RWPE1 (cell line): ENCODE results near the gene ESRP2.
A peak's percentile ranks its signal among the peaks of the same experiment; 100 is the strongest.

Source experiments
- CTCF ChIA-PET: fragments of 350-600 bp; sonication (Branson Sonifier 250); formaldehyde crosslinking; extraction: SDS; loops from one replicate; lab custom pipeline; 2021; lab: Yijun Ruan, JAX
- POLR2A ChIA-PET: fragments of 400-600 bp; formaldehyde crosslinking; extraction: SDS; loops from one replicate; lab custom pipeline; 2020; ENCODE audit warnings: antibody characterized with exemption; ENCODE audit not compliant: low non-redundant PET; lab: Yijun Ruan, JAX
- DNase-seq: peaks from one replicate; pipeline ENCODE4 v3.0.0; 2012; ENCODE audit warnings: low spot score
- H3K27ac ChIP-seq: fragments of 450-650 bp; 2 replicates; pipeline ENCODE4 v1.5.1; 2017
- CTCF ChIP-seq: fragments of 450-650 bp; conservative IDR thresholded peaks from 2 replicates; pipeline ENCODE4 v1.5.1; 2017; ENCODE audit warnings: low read depth, mild to moderate bottlenecking

The ESRP2 gene

GRCh38 chr16:68216240-68216639, 19.7 kb downstream of the ESRP2 start:
- no peak for TF ChIP-seq CTCF
- CTCF ChIA-PET, result interaction anchor here (0.6 to 1.0 kb wide), 3 partner anchors 120 to 169 kb away, joined by 3 read pairs; no protein-coding TSS in a partner anchor
- no peak overlapping the region for H3K27ac ChIP-seq
- DNase-seq, result no peak
- POLR2A ChIA-PET, result no interaction called here

DNA sequence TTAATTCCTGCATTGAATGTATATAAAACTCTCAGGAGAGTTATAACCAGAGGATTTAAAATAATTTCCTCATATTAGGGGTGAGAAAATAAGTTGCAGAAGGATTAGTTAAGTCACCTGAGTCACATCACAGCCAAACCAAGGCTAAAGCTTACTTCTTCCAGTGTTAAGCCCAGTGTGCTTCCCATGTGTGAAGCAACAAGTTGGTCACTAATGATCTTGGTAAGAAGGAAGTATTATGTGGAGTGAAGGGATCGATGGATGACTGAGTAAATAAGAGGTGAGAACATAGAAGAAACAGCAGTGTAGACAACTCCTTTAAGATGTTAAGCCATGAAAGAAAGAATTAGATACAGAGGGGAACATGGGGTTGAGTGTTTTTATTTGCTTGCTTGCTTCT, 20.6 kb downstream of the ESRP2 start:
- no peak overlapping the region for H3K27ac ChIP-seq
- TF ChIP-seq CTCF, result no peak
- DNase-seq, result no peak
- ChIA-PET CTCF (no interaction called here), POLR2A (no interaction called here)

DNA sequence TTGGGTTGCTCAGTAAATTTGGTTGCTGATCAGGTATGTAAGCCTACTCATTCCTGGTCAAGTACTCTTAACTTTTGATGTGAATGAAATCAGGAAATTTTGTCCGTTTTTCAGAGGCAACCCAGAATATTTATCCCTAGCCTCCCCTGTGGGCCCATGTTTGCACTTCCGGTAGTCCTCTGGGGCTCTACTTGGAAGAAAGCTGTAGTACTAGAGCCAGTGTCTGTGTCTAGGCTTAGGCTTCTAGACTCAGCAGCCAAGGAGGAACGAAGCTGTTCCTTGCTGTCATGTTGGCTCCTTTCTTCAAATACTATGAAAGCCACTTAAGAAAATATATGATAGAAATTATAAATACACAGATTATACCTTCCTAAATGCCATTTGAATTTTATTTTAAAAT, 21.2 kb downstream of the ESRP2 start:
- no peak overlapping the region for H3K27ac ChIP-seq
- ChIA-PET CTCF (no interaction called here), POLR2A (no interaction called here)
- TF ChIP-seq CTCF, result no peak
- DNase-seq, result no peak

- ChIA-PET CTCF (no interaction called here), POLR2A (no interaction called here)
- DNase-seq, result no peak
- H3K27ac ChIP-seq, result no peak overlapping the region
- TF ChIP-seq CTCF, result no peak
Observed at GRCh38 chr16:68206245-68206644, 29.7 kb downstream of the ESRP2 start.

- no peak for TF ChIP-seq CTCF
- H3K27ac ChIP-seq, result no peak overlapping the region
- POLR2A ChIA-PET, result interaction anchor here (0.6 kb wide), 1 partner anchor 26 kb away, joined by 4 read pairs; no protein-coding TSS in a partner anchor
- CTCF ChIA-PET, result interaction anchor here (0.5 kb wide), 1 partner anchor 16 kb away, joined by 3 read pairs; no protein-coding TSS in a partner anchor
- no peak for DNase-seq
Observed at GRCh38 chr16:68202091-68202519, 33.8 kb downstream of the ESRP2 start.

DNA sequence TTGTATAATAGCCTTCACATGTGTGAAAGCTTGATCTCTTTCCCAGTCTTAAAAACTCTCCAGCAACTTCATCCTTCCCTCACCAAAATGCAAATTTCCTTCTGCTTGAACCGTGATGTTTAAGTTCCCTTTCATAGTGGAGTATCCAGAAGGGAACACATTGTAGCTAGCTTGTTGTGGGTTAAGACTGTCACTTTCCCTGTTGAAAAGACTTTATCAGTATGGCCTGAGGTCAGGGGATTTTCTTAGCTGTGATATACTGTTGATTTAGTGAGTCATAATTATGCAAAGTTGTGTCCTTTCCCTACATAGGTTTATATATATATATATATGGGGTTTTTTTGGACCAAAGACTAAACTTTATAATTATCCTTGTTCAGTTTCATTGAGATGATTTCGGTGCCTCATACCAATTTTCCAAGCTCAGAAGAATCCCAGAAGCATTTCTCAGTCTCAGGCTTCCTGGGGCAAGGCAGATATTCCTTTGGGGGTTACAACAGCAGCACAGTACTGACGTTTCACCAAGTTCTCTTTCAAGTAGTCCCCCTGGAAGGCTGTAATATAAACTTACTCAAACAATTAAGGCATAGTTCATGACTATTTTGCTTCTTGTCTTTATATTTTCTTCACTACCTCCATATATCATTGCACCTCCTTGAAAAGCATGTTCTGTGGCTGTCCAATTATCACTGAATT, 35.7 kb downstream of the ESRP2 start:
- POLR2A ChIA-PET, result no interaction called here
- peak; percentile 19 for DNase-seq

More for the DNA sequence above, 35.7 kb downstream of the ESRP2 start:
- CTCF ChIA-PET, result interaction anchor here (0.6 kb wide), 1 partner anchor 60 kb away, joined by 7 read pairs; no protein-coding TSS in a partner anchor
- no peak overlapping the region for H3K27ac ChIP-seq
- TF ChIP-seq CTCF, result no peak
